NCI-H526 treated with DMSO at 0.1 percent for 48 hours (cell line): ENCODE measurements around the gene PNPLA5.

Experiments
- DNase-seq: peaks from one replicate; lab custom pipeline; 2025; lab: John Stamatoyannopoulos, UW

Gene PNPLA5

DNA sequence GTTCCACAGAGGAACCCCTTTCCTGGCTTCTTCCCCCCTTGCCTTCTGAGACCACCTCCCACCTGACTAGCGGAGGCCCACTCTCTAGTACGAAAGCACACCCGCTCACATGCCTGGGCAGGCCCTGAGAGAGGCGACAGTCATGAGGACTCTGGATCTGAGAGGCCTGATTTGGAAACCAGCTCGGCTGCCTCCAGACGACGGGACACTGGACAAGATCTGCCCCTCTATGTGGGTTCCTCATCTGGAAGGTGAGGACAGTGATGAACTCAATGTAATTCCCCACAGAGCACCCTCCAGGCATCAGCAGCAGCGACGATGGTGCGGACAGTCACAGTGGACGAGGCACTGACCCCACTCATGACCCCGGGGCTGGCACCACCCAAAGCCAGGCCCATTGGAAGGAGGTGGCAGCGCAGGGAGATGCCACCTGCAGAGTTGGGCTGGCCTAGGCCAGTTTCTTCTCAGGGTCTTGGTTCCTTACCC, 37.0 kb downstream of the PNPLA5 start:
- no peak for DNase-seq

DNA sequence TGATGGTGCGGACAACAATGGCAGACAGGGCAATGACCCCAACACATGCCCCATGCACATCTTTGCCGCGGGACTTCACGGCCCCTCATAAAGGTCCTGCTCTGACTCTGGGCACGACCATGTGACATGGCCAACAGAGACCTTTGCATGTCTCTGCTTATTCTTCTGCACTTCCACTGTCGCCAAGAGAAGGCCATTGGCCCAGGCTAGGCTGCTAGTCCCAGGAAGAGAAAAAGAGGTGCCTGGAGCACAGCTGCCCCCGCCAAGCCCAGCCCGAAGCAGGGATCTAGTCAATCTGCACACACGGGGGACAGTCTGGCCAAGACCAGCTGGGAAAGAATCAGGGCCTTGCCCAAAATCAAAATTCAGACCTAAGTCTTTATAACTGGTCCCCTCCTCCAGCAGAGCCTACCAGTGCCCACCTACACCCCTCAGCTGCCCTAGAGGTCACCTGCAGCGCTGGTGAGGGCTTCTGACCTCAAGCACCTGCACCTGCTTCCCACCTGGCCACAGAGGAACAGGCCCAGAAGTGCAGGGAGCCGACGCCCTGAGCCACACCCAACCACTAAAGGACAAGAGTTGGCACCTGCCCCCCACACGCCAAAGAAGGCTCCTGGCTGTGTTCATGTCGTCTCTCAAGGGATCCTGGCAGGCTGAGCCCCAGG, 37.6 kb downstream of the PNPLA5 start:
- no peak for DNase-seq

DNA sequence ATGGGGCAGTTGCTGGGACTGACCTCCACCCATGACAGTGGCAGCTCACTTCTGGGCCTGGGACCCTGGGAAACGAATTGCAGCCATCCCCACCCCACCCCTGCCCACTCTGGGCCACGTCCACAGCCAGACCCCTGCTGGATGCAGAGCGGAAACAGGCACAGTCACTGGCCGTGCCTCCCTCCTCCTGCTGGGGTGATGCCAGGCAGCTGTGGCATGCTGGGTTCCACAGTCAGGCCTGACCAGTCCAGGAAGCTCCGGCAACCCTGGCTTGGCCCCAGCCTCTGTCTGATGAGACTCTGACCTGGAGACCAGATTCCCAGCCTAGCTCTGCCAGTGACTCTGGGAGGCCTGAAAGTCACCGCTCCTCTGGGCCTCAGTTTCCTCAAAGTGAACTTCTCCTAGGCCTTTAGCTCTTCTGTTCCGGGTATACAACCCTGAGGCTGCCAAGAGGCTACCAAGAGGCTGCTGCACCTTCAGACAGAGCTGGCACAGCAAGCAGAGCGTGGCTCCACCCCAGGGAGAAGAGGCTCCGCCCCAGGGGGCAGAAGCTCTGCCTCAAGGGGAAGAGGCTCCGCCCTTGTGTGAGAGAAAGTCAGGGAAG, 38.4 kb downstream of the PNPLA5 start:
- DNase-seq: no peak

DNA sequence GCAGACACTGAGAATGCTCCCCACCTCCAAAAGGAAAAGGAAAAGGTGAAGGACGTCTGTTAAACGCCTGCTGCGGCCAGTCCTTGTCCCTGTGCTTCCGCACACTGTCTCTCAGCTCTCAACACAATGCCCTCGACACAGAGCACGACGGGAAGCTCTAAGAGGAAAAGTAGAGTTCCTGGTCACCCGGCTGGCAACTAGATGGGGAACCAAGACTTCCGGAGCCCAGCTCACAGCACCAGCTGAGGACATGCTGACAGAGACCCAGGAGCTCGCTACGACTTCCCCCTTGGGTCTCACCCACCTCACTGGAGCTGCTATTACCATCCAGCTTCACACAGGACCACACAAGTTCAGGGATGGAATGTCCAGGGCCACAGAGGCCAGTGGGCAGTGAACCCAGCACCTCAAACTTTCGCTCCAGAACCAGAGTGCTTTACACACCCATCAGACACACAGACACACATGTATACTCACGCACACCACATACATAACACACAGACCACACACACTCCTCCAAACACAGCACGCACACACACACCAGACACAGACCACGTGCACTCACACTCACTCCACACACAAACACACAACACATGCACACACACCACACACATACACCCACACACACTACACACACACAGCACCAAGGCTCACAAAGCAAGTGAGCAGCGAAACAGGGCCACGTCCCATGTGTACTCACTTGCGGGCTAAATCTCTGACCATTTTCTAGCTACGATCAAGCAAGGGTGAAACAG, 39.1 kb downstream of the PNPLA5 start:
- DNase-seq: no peak

DNA sequence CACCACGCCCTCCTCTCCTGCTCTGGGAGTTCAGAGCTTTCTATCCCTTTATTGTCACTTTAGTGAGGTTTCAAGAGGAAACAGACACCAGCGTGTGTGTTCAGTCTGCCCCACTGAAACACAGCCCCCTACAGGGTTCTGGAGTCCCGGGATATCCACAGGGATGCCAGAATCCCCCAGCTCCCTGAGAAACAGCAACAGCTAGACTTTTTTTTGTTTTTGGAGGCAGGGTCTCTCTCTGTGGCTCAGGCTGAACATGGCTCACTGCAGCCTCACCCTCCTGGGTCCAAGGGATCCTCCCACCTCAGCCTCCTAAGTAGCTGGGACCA, 39.9 kb downstream of the PNPLA5 start:
- no peak for DNase-seq

DNA sequence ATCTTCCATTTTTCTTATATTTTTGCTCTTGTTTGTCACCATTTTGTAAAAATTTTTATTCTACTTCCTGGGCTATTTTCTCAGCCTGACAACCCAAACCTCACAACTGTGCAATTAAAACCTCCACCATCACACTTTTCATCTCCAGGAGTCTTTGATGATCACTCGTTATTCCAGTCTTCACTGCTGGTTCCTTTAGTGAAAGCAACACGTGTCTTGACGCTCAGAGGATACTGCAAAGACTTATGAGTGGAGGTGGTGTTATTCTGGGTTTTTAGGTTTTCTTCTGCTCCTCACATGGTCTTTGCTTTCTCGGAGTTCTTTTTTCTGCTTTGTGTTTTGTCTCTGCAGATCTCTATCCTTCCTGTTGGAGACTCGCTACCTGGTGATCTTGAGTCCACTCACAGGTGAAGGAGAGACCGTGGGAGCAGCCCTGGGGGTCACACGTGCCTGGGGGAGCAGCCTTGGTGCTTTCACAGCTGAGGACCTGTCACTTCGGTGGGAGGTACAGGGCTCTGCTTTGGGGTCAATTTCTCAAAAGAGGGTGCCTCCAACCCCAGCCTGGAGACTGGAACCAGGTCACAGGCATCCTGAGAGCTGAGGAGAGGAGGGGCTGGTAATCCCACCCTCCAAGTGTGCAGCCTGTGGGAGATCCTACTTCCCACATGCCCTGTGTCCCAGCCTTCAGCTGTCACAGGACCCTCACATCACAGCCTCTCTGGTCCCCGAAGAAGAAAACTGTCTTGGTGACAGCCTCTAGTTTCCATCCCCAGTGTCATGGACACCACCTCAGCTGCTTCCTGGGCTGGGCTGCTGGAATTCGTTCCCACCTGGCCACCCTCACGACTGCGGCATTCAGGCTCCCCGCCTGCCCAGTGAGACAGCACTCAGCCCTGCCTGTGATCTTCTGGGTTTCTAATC, 40.5 kb downstream of the PNPLA5 start:
- no peak for DNase-seq

DNA sequence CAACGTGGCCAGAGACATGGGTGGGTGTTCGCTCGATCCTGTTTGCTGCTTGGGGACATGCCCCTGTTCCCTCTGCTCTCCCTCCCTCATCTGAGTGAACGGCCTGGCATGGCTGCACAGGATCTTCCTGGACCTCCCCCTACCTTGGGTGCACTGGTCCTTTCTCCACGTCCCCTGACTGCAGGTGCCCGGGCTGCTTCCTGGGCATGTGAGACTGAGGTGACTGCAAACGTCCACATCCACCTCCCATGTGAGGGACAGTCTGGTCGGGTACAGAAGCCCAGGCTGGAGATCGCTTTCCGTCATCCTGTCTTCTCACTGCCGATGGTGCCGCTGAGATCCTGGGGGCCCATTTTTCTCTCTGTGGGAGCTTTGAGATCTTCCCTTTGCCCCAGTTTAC, 41.3 kb downstream of the PNPLA5 start:
- no peak for DNase-seq

DNA sequence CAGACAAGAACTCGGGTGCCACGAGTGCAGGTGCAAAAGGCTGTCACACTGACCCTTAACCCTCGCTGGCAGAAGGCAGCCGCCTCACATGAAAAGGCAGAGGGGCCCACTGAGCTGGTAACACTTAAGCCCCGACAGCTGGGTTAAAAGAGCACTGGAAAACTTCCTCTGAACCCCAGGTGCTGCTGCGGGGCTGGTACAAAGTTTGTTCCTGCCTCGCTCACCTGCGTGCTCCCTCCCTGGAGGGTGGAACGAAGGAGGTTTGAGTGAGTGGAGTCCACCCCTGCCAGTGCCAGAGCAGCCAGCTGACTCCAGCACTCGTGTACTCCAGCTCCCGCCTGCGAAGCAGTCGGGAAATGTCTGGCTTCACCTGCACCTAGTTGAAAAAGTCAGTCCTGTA, 42.1 kb downstream of the PNPLA5 start:
- DNase-seq: no peak

DNA sequence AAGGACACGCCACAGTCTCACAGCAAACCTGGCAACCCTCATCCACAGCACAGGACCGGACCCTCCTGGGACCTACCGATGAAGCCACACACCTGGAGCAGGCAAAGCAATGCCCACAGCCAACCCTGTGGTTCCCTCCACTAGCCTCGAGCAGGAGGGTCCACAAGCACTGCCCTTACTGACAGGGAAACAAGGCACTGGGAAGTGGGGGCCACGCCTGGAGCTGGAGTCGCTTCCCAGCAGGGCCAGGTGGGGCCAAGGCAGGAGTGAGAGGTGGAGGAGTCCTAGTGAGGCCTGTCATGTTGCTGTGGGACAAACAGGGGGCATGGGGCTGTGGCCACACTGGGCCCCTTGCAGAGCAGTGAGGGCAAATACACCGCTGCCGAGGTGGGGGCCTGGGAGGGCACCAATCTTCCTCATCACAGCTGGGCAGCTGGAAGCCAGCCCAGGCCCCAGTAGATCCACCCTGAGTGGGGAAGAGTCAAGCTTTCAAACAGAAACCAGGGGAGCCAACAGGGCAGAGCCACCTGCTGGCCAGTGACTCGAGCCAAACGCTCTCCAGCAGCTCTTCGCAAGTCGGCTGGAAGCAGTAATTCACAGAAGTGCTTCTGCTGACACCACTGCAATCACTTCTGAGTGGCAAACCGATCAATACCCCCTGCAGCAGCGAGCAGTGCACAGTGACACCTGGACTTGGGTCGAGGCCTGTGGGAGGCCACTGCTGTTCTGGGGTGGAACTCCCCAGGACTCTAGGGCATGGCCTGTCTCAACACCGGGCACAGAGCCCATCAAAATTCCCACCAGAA, 43.2 kb downstream of the PNPLA5 start:
- DNase-seq: no peak

DNA sequence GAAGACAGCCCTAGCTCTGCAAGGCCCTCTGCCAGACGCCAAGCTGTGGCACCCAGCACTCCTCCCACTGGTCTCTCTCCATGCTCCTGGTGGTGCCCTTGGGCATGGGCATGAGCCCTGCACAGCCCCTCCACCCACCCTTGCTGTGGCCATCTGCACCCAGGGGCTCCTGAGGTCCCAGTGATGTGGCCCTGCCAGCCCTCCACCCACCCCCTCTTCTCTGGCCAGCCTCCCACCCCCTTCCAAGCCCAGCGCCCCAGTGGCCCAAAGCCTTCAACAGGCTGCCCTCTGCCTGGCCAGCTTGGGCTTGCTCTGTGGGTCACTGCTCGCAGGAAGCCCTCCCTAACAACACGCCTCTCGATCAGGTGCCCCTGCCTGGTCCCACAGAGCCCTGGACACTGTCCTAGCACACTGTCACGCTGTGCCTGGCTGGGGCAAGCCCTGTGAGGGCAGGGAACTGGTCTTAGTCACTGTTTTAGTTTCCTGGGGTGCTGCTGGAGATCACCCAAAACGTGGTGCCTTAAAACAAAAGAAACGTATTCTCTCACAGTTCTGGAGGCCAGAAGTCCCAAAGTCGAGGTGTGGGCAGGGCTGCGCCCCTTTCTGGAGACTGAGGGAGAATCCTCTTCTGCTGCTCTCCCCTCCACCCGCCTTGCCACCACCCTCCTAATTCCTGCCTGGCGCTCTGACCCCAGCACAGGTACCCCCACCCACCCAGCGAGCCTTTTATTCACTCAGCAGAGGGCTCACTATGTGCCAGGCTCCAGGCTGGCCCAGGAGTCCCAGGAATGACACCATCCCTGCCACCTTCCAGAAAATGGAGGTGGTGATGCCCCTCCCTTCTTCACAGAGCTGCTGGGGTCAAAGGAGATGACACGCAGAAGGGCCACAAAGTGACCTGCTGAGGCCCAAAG, 44.2 kb downstream of the PNPLA5 start:
- no peak for DNase-seq

DNA sequence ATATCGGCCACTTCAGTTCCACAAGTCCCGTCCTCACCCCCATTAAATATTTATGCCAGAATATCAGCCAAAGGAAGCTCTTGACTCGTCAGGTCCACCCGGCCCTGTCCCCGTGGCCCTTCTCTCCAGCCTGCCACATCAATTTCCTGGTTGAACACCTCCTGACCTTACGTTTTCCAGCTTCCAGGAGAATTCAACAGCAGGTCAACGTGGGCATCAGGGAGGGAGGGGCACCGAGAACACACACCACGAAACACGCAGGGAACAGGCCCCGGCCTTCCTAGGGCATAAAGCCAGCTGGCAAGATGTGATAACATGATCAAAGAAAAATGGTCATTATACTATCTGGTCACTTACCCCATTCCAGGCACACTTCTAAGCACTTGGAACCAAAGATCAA, 44.8 kb downstream of the PNPLA5 start:
- no peak for DNase-seq

DNA sequence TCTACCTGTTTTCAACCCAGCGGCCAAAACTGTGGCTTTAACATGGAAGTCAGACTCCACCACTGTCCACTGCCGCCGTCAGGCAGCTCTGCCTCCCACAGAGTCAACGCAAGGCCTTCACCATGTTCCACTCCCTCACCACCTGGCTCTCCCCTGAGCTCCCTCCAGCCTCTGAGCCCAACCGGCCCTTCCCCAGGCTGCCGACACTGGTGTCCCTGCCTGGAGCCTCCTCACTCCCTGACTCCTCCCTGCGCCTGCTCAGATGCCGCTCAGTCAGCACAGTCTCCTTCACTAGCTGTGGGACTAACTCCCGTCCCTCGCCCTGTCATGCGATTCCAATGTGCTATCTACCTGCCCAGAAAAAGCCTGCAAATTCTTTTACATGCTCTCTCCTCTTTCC, 45.8 kb downstream of the PNPLA5 start:
- no peak for DNase-seq

DNA sequence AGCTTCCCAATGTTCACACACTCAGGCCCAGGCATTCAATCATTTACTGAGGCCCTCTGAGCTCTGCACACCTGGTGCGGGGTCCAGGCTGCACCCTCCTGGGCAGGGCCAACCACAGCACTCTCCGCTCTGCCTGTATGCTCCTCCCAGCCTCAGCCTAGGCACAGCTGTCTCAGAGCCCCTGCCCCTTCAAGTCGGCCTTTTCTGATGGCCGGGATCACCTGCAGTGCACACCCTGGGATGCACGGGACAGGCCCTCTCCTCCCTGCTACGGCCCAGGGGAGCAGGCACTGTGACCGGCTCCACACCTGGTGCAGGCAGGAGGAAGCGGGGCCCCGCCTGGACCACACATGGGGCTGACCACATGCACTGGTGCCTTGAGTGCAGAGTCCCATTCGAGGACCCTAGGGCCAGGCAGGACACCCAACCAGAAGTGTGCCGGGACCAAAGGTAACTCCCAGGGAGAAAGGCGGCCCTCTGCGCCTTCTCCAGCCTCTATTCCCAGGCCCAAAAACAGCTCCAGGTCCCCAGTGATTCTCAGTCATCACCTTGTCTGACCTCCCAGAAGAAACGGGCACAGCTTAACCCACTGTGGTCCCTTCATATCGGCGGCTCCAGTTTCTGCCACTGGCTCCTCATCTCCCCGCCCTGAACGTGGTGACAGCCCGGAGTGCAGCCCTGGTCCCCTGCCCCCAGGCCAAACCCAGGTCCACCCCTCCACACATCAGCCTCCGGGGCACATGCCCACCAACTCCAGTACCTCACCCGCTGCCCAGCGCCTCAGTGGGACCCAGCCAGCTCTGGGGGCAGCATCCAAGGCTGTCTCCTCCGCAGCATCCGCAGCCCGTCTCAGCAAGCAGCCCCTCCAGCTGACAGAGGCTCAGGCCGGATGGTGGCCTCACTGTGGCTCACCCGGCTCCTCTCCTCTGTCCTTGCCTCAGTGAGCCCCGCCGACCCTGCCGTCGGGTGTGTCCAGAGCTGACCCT, 47.0 kb downstream of the PNPLA5 start:
- DNase-seq: no peak

DNA sequence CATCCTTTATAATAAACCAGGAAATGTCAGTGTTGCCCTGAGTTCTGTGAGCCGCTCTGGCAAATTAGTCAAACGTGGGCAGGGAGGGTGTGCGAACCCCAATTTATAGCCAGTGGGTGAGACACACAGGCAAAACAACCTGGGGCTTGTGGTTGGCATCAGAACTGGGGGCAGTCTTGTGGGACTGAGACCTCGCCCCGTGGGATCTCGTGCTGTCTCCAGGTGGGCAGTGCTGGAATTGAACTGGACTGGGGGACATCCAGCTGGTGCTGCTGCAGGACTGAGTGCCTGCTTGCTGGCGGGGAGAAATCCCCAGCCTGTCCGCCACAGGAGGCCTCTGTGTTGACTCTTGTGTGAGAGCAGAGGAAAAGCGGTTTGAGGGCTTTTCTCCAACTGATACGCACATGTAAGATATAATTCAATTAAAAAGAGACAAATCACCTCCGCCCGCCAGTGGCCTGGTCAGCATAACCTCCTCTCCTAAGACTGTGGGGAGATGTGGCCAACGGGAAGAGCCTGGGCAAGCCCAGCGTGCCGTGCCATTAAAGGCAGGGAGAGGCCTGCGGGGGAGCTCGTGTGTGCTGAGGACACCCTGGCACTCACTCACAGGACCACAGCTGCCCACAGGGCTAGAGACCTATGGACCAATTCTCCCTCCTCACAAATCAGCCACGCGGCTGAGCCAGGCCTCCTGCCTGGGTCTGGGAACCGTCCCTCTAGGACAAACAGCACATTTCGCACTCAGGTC, 47.9 kb downstream of the PNPLA5 start:
- DNase-seq: no peak

DNA sequence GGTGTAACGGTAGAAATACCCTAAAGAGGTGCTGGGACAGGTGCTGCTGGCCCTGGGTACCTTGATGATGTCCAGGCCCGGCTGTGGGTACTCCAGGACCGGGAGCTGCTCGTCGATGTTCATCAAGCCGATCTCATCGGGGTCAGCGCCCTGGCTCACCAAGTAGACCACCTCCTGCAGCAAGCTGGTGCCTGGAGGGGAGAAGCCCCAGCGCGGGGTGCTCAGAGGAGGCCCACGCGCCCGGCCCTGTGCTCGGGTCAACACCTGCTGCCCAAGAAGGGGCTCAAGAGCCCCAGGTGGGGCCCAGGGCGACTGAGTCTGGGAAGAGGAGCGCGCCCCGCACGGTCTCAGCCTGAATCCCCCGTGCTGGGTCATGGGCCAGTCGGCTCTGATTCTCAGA, 50.1 kb downstream of the PNPLA5 start:
- DNase-seq: no peak

DNA sequence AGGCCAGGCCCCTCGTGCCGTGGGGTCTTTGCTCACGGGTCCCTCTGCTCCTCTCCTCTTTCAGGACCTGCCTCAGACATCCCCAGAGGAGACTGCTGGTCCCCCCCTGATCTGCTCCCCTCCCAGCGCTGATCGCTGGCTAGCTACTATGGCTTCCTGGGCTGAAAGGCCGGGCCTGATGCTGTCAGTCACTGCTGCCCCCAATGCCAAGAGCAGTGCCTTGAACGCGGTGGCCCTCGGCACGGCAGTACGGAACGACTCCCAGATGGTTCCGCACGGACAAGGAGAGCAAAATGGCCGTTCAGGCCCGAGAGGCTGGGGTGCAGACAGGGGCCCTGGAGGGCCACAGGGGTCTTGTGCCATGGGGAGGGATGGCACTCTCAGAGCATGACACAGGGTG, 51.0 kb downstream of the PNPLA5 start:
- DNase-seq: no peak

DNA sequence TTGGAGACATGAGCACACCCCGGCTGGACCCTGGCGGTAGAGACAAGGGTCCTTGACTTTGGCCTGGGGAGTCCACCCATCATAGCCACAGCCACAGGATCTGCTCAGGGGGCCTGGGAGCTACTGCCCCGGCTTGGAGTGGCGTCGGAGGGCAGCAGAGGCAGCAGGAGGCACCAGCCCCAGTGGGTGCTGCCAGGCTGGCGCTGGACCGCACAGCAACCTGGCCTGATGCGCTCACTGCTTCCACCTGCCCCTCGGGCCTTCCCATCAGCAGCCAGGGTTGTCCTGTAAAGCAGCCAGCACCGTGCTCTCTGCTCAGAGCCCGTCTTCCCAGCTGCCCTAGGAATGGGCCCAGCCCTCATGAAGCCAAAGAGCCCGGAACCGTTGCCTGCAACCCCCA, 51.4 kb downstream of the PNPLA5 start:
- no peak for DNase-seq

DNA sequence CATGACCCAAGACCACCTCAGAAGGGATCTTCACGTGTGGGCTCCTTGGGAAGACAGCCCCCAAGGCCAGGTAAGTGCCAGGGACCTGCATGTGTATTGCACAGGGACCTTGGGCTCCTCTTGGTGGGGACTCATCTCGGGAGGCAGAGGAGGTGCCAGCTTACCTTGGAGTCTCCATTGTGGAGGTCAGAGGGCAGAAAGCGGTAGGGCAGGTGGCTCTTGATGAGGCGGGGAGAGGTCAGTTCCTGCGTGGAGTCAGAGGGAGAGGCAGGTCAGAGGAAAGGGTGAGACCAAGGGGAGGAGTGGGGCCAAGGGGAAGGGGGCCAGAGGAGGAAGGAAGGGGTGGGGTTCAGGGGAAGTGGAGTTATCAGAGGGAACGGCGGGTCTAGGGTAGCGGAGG, 52.0 kb downstream of the PNPLA5 start:
- DNase-seq: no peak
